MM.1S (cell line): ENCODE results near the gene FAM3B.

Source experiments
- DNase-seq: peaks from one replicate; pipeline ENCODE4 v3.0.0-alpha.2; 2015
- H2AFZ ChIP-seq: fragments of 300-600 bp; sonication (generic); 2 replicates; pipeline ENCODE4 v1.6.0; 2016; ENCODE audit warnings: antibody characterized with exemption, low read length
- H3F3A ChIP-seq: fragments of 300-600 bp; sonication (generic); 2 replicates; pipeline ENCODE4 v1.6.1; 2016; ENCODE audit warnings: mild to moderate bottlenecking, antibody characterized with exemption, low read length, moderate library complexity, mixed read lengths; ENCODE audit not compliant: insufficient read depth
- H3K27ac ChIP-seq: fragments of 300-600 bp; sonication (generic); 2 replicates; pipeline ENCODE4 v1.5.1; 2016; ENCODE audit warnings: mild to moderate bottlenecking, low read length
- H3K27me3 ChIP-seq: fragments of 300-600 bp; sonication (generic); replicated peaks from 2 replicates; pipeline ENCODE4 v1.6.0; 2016; ENCODE audit warnings: low read length; ENCODE audit not compliant: insufficient read depth
- H3K36me3 ChIP-seq: fragments of 300-600 bp; sonication (generic); replicated peaks from 2 replicates; pipeline ENCODE4 v1.6.1; 2016; ENCODE audit warnings: mild to moderate bottlenecking, low read length, mixed read lengths; ENCODE audit not compliant: insufficient read depth
- H3K4me1 ChIP-seq: fragments of 300-600 bp; sonication (generic); 2 replicates; pipeline ENCODE4 v1.6.1; 2016; ENCODE audit warnings: low read length, mixed read lengths
- H3K4me2 ChIP-seq: fragments of 300-600 bp; sonication (generic); 2 replicates; pipeline ENCODE4 v1.6.0; 2016; ENCODE audit warnings: low read depth, low read length
- H3K4me3 ChIP-seq: fragments of 300-600 bp; sonication (generic); 2 replicates; pipeline ENCODE4 v1.5.1; 2016; ENCODE audit warnings: low read length, mixed read lengths
- H3K79me2 ChIP-seq: fragments of 300-600 bp; sonication (generic); 2 replicates; pipeline ENCODE4 v1.6.1; 2016; ENCODE audit warnings: mixed run types, low read length, mixed read lengths
- H3K9ac ChIP-seq: fragments of 300-600 bp; sonication (generic); 2 replicates; pipeline ENCODE4 v1.6.1; 2016; ENCODE audit warnings: low read length, mixed read lengths
- H3K9me2 ChIP-seq: fragments of 300-600 bp; sonication (generic); replicated peaks from 2 replicates; pipeline ENCODE4 v1.6.1; 2016; ENCODE audit warnings: mild to moderate bottlenecking, low read length, mixed read lengths; ENCODE audit not compliant: insufficient read depth
- H3K9me3 ChIP-seq: fragments of 300-600 bp; sonication (generic); replicated peaks from 2 replicates; pipeline ENCODE4 v1.6.1; 2016; ENCODE audit warnings: mild to moderate bottlenecking, low read length, mixed read lengths; ENCODE audit not compliant: insufficient read depth
- H4K20me1 ChIP-seq: fragments of 300-600 bp; sonication (generic); 2 replicates; pipeline ENCODE4 v1.6.1; 2016; ENCODE audit warnings: mild to moderate bottlenecking, low read length, moderate library complexity, mixed read lengths; ENCODE audit not compliant: insufficient read depth
- CTCF ChIP-seq: fragments of 300-600 bp; sonication (generic); IDR thresholded peaks from 2 replicates; pipeline ENCODE4 v1.5.1; 2016; ENCODE audit warnings: antibody characterized with exemption, low read length, mixed read lengths
- EZH2 ChIP-seq: fragments of 300-600 bp; sonication (generic); optimal IDR thresholded peaks from 2 replicates; pipeline ENCODE3; 2017; ENCODE audit warnings: low read depth, mild to moderate bottlenecking, antibody characterized with exemption, low read length, mixed read lengths
- EZH2phosphoT487 ChIP-seq: fragments of 300-600 bp; sonication (generic); IDR thresholded peaks from 2 replicates; pipeline ENCODE4 v1.6.1; 2018; ENCODE audit warnings: antibody characterized with exemption, low read length

Gene FAM3B

GRCh38 chr21:41319273-41319672, 2.7 kb downstream of the FAM3B start:
- no peaks in the 10 kb centered on the region for H3K27me3 ChIP-seq
- no peaks in the 10 kb centered on the region for H3K9me3 ChIP-seq
- DNase-seq = no peak

GRCh38 chr21:41321211-41321907, 4.8 kb downstream of the FAM3B start:
- H3K79me2 ChIP-seq = no peaks in the 10 kb centered on the region
- H3F3A ChIP-seq = no peaks in the 10 kb centered on the region; the same call in 1 of the 2 replicates
- no peaks in the 10 kb centered on the region for H3K27me3 ChIP-seq
- no peaks in the 10 kb centered on the region for H3K9me2 ChIP-seq
- H3K36me3 ChIP-seq = no peaks in the 10 kb centered on the region
- H3K4me3 ChIP-seq = no peak overlapping the region
- H4K20me1 ChIP-seq = no peaks in the 10 kb centered on the region
- peak; percentile 90 for DNase-seq
- H3K4me2 ChIP-seq = peak overlapping the region; percentile 44
- H3K9ac ChIP-seq = peak overlapping the region; percentile 3; the same call in 1 of the 2 replicates
- peaks cover 17% of the 10 kb centered on the region for H3K4me1 ChIP-seq
- TF ChIP-seq EZH2phosphoT487 (no peak), EZH2 (no peak), CTCF (peak; percentile 49)
- H2AFZ ChIP-seq = peak overlapping the region; percentile 31
- peak overlapping the region; percentile 64 for H3K27ac ChIP-seq
- H3K9me3 ChIP-seq = no peaks in the 10 kb centered on the region

More at GRCh38 chr21:41319273-41319672, 2.7 kb downstream of the FAM3B start:
- H3K4me2 ChIP-seq = no peak overlapping the region
- H3F3A ChIP-seq = no peaks in the 10 kb centered on the region; the same call in 1 of the 2 replicates
- H3K36me3 ChIP-seq = no peaks in the 10 kb centered on the region
- H3K4me3 ChIP-seq = no peak overlapping the region
- no peak overlapping the region for H3K9ac ChIP-seq
- H3K9me2 ChIP-seq = no peaks in the 10 kb centered on the region
- H3K79me2 ChIP-seq = no peaks in the 10 kb centered on the region
- H3K27ac ChIP-seq = no peak overlapping the region
- peaks cover 17% of the 10 kb centered on the region for H3K4me1 ChIP-seq
- no peaks in the 10 kb centered on the region for H4K20me1 ChIP-seq
- H2AFZ ChIP-seq = no peak overlapping the region
- TF ChIP-seq EZH2phosphoT487 = no peak
- no peak for TF ChIP-seq EZH2
- no peak for TF ChIP-seq CTCF

GRCh38 chr21:41321908-41322495, 5.4 kb downstream of the FAM3B start:
- H3K4me3 ChIP-seq = no peak overlapping the region
- no peaks in the 10 kb centered on the region for H4K20me1 ChIP-seq
- peak overlapping the region; percentile 31 for H2AFZ ChIP-seq
- no peaks in the 10 kb centered on the region for H3K27me3 ChIP-seq
- H3K9me3 ChIP-seq = no peaks in the 10 kb centered on the region
- peak overlapping the region; percentile 64; the same call in 1 of the 2 replicates for H3K27ac ChIP-seq
- no peaks in the 10 kb centered on the region for H3K36me3 ChIP-seq
- H3K9me2 ChIP-seq = no peaks in the 10 kb centered on the region
- no peak overlapping the region for H3K9ac ChIP-seq
- TF ChIP-seq CTCF (no peak), EZH2 (no peak)
- no peaks in the 10 kb centered on the region; the same call in 1 of the 2 replicates for H3F3A ChIP-seq
- no peaks in the 10 kb centered on the region for H3K79me2 ChIP-seq
- H3K4me2 ChIP-seq = peak overlapping the region; percentile 44
- peak; percentile 19 for DNase-seq
- peaks cover 17% of the 10 kb centered on the region for H3K4me1 ChIP-seq
